Psoas muscle (tissue), 8 donors: ENCODE data around the gene ADGRB2. TPM values are rescaled to one million over a fixed set of nuclear protein-coding genes. Genes with fewer than 3 reads are reported as not detected.
A peak's percentile ranks its signal among the peaks of the same experiment; 100 is the strongest.

Experiments used
- ATAC-seq, 4 donors: fragments of 200-7000 bp; cut with Tn5 transposase; one replicate each; pipeline ENCODE4 v1.9.1; 2020; ENCODE audit warnings: moderate library complexity in 3 of 4, mild to moderate bottlenecking in 2 of 4
- DNase-seq, 2 donors: peaks; one replicate each; pipeline ENCODE4 v3.0.0-alpha.2; 2020
- H3K27ac ChIP-seq: fragments of 200-600 bp; one replicate; pipeline ENCODE4 v1.8.0; 2022
- H3K27me3 ChIP-seq, 3 donors: fragments of 200-600 bp in 1 of 3; one replicate each; pipeline versions ENCODE4 v1.6.1 to v1.8.0; 2013 to 2022; ENCODE audit warnings: low read length in 2 of 3, mild to moderate bottlenecking in 2 of 3, moderate library complexity in 1 of 3; ENCODE audit not compliant: insufficient read depth in 3 of 3
- H3K36me3 ChIP-seq, 2 donors: fragments of 200-600 bp in 1 of 2; one replicate each; pipeline versions ENCODE4 v1.6.1 to v1.8.0; 2013 to 2022; ENCODE audit warnings: low read depth in 1 of 2, mild to moderate bottlenecking in 1 of 2, moderate library complexity in 1 of 2; ENCODE audit not compliant: insufficient read depth in 1 of 2
- H3K4me1 ChIP-seq: fragments of 200-600 bp; one replicate; pipeline ENCODE4 v1.8.0; 2022
- H3K4me3 ChIP-seq: fragments of 200-600 bp; one replicate; pipeline ENCODE4 v1.8.0; 2022; ENCODE audit warnings: mild to moderate bottlenecking
- H3K9me3 ChIP-seq: fragments of 200-600 bp; one replicate; pipeline ENCODE4 v1.8.0; 2022
- WGBS, 3 donors: extraction: QIAGEN DNeasy Blood & Tissue Kit; methylation state at CpG; one replicate each; pipeline versions ENCODE4 v1.1.6 to v1.1.7; 2013; 5-methylcytosine and 5-hydroxymethylcytosine counted together
- intact Hi-C, 2 donors: fragments of 100-400 bp; cut with DNase I; formaldehyde crosslinking; loops; one replicate each; pipeline versions ENCODE4 v1.11.0 to v1.14.2; 2022
- polyA plus RNA-seq, 3 donors: library from polyadenylated mRNA; stranded (reverse); fragments of 200-250 nt; gene quantifications; one replicate each; pipeline ENCODE4 v1.2.3, GENCODE V29; 2013
- total RNA-seq, 4 donors: library from RNA; stranded (reverse); fragmentation: NEBNext Ultra II Directional in 2 of 4; extraction: Animal tissue kit (Norgen Biotek cat#: 25700) in 2 of 4; gene quantifications; one replicate each; pipeline versions ENCODE4 v1.2.1 to v1.2.4, GENCODE V29; 2021 to 2023
- TF ChIP-seq, protein P1 (sequence below): fragments of 200-600 bp; IDR thresholded peaks from one replicate; pipeline ENCODE4 v1.8.0; 2022; ENCODE audit warnings: antibody characterized with exemption
- donor health status: healthy with polysubstance abuse.
- donor health status: DM: no; HTN: no; CAD: no; lungs with moderate emphysema.
- donor health status: Bipolar disorder and iron deficiency.
- donor health status: healthy.
- donor health status: DM: yes; HTN: yes; CAD: no.
- donor health status: DM: no; HTN: no; CAD: no.
- donor health status: DM: no; HTN: no; CAD: no.
- donor health status: DM: yes; HTN: yes; CAD: no.

ADGRB2 gene
- total and polyA plus RNA-seq, 7 donors = 0.44 to 1.8 (median 0.73) TPM

DNA sequence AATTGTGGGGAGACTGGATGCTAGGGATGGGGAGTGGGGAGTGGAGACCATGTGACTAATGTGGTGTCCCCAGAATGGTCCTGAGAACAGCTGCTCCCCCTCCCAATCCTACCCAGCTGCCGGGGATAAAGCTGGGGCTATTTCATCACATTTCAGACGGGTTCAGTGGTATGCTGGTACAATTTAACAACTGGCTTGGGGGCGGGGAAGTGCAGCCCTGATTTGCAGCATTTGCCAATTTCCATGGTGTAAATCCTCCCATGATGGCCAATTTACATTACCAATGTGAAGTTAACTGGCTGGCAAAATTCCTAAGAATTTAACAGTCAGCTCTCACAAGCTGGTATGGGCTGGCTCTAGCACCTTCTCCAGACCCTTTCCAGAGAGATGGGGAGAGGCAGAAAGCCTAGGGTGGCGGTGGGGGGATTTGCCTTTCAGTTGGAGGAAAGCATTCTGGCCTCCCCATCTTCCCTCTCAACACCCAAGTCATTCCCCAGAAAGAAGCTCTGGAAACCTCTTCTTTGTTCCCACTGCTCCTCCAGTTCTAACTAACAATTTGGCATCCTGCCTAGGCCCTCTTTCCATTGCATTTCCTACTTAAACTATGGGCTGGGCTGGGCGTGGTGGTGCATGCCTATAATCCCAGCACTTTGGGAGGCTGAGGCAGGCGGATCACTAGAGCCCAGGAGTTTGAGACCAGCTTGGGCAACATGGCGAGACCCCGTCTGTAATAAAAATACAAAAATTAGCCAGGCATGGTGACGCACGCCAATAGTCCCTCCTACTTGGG lies 11.3 kb upstream of the ADGRB2 start:
- Histone ChIP-seq H3K36me3 (no peaks in the 10 kb centered on the region), H3K9me3 (no peaks in the 10 kb centered on the region), H3K27me3 (peaks cover 0 to 44% (median 19%) of the 10 kb centered on the region in 3 donors), H3K4me1 (no peaks in the 10 kb centered on the region), H3K4me3 (no peak overlapping the region), H3K27ac (no peak overlapping the region)
- DNase-seq = no peak
- no peak for ATAC-seq
- intact Hi-C loops = no loop called here
- WGBS, 3 donors = 70 to 81% (median 77%) methylated on average over 10 of the region's 10 CpGs
- TF ChIP-seq, protein P1, sequence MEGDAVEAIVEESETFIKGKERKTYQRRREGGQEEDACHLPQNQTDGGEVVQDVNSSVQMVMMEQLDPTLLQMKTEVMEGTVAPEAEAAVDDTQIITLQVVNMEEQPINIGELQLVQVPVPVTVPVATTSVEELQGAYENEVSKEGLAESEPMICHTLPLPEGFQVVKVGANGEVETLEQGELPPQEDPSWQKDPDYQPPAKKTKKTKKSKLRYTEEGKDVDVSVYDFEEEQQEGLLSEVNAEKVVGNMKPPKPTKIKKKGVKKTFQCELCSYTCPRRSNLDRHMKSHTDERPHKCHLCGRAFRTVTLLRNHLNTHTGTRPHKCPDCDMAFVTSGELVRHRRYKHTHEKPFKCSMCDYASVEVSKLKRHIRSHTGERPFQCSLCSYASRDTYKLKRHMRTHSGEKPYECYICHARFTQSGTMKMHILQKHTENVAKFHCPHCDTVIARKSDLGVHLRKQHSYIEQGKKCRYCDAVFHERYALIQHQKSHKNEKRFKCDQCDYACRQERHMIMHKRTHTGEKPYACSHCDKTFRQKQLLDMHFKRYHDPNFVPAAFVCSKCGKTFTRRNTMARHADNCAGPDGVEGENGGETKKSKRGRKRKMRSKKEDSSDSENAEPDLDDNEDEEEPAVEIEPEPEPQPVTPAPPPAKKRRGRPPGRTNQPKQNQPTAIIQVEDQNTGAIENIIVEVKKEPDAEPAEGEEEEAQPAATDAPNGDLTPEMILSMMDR = no peak

- WGBS, 3 donors = 74 to 89% (median 75%) methylated on average over 3 of the region's 3 CpGs
- no peaks in the 10 kb centered on the region for H3K9me3 ChIP-seq
- H3K27me3 ChIP-seq = peaks cover 0 to 44% (median 19%) of the 10 kb centered on the region in 3 donors
- H3K4me3 ChIP-seq = no peak overlapping the region
- DNase-seq (no peak), ATAC-seq (no peak)
- no peaks in the 10 kb centered on the region for H3K36me3 ChIP-seq
- no peak overlapping the region for H3K27ac ChIP-seq
- intact Hi-C loops = no loop called here
- TF ChIP-seq, protein P1 = no peak
- H3K4me1 ChIP-seq = no peaks in the 10 kb centered on the region
Measured at GRCh38 chr1:31774495-31774894, 10.4 kb upstream of the ADGRB2 start.

GRCh38 chr1:31773861-31774260 lies 9.7 kb upstream of the ADGRB2 start:
- H3K4me1 ChIP-seq = no peaks in the 10 kb centered on the region
- DNase-seq = no peak
- TF ChIP-seq, protein P1 = no peak
- intact Hi-C loops = no loop called here
- H3K9me3 ChIP-seq = no peaks in the 10 kb centered on the region
- no peak for ATAC-seq
- 84 to 91% (median 89%) methylated on average over 5 of the region's 5 CpGs for WGBS, 3 donors
- no peak overlapping the region for H3K27ac ChIP-seq
- H3K4me3 ChIP-seq = no peak overlapping the region
- no peaks in the 10 kb centered on the region for H3K36me3 ChIP-seq
- H3K27me3 ChIP-seq = peaks cover 0 to 44% (median 19%) of the 10 kb centered on the region in 3 donors

GRCh38 chr1:31772669-31773248 lies 8.6 kb upstream of the ADGRB2 start:
- WGBS, 3 donors = 17 to 21% (median 18%) methylated on average over 40 to 49 of the region's 49 CpGs
- ATAC-seq = peak in 3 of 4 donors; percentile 6 to 43 (median 18)

More at GRCh38 chr1:31772669-31773248, 8.6 kb upstream of the ADGRB2 start:
- no peak for DNase-seq
- H3K9me3 ChIP-seq = no peaks in the 10 kb centered on the region
- peak overlapping the region; percentile 34 for H3K4me3 ChIP-seq
- H3K4me1 ChIP-seq = no peaks in the 10 kb centered on the region
- no peak overlapping the region for H3K27ac ChIP-seq
- H3K27me3 ChIP-seq = peaks cover 0 to 44% (median 19%) of the 10 kb centered on the region in 3 donors
- TF ChIP-seq, protein P1 = no peak
- no peaks in the 10 kb centered on the region for H3K36me3 ChIP-seq
- intact Hi-C loops = no loop called here
